ENCODE results near the gene RARA. TPM values are rescaled to one million over a fixed set of nuclear protein-coding genes. Genes with fewer than 3 reads are reported as not detected.

RARA gene
- polyA plus RNA-seq, 12 donors: 43.8 to 85.4 (median 55.1) TPM; not detected in 1

GRCh38 chr17:40344421-40345160 lies 35.6 kb downstream of the RARA start:
- no peak for DNase-seq

- DNase-seq: peak; percentile 79
These were observed 36.4 kb downstream of the RARA start for GRCh38 chr17:40345161-40345993.

GRCh38 chr17:40345994-40346764 lies 37.2 kb downstream of the RARA start:
- no peak for DNase-seq

- DNase-seq: no peak
These were observed 37.8 kb downstream of the RARA start for GRCh38 chr17:40346765-40347158.

GRCh38 chr17:40347319-40348135 lies 38.5 kb downstream of the RARA start:
- no peak for DNase-seq

GRCh38 chr17:40348136-40348504 lies 39.1 kb downstream of the RARA start:
- no peak for DNase-seq

GRCh38 chr17:40348562-40349476 lies 39.8 kb downstream of the RARA start:
- DNase-seq: no peak

GRCh38 chr17:40349477-40349894 lies 40.5 kb downstream of the RARA start:
- DNase-seq: no peak

GRCh38 chr17:40349895-40350688 lies 41.1 kb downstream of the RARA start:
- no peak for DNase-seq

- DNase-seq: no peak
These were observed 41.8 kb downstream of the RARA start for GRCh38 chr17:40350689-40351358.

GRCh38 chr17:40351359-40352236 lies 42.6 kb downstream of the RARA start:
- no peak for DNase-seq

- DNase-seq: no peak
These were observed 43.3 kb downstream of the RARA start for GRCh38 chr17:40352237-40352778.

- DNase-seq: no peak
These were observed 43.9 kb downstream of the RARA start for GRCh38 chr17:40352779-40353394.

GRCh38 chr17:40354221-40355122 lies 45.5 kb downstream of the RARA start:
- DNase-seq: no peak

GRCh38 chr17:40355123-40355803 lies 46.3 kb downstream of the RARA start:
- no peak for DNase-seq
